Measurements from ENCODE around the gene PCDH9. TPM values are rescaled to one million over a fixed set of nuclear protein-coding genes. Genes with fewer than 3 reads are reported as not detected.

Gene PCDH9
- total and polyA plus RNA-seq, 2 experiments from 2014 or later = 0.31 to 0.52 TPM

- H3K27me3 Mint-ChIP-seq (ENCODE audit: insufficient read depth, low read depth, poor library complexity) = no peaks in the 10 kb centered on the region
- DNase-seq (ENCODE audit: low spot score) = no peak
- Histone ChIP-seq H3K9me2 (ENCODE audit: insufficient read depth) (no peaks in the 10 kb centered on the region), H4K20me1 (replicated peaks; ENCODE audit: insufficient read depth) (no peaks in the 10 kb centered on the region), H3K79me2 (replicated peaks; ENCODE audit: insufficient read depth) (no peaks in the 10 kb centered on the region), H3K4me2 (no peak overlapping the region), H3K36me3 (ENCODE audit: insufficient read depth) (no peaks in the 10 kb centered on the region), H3K27ac (ENCODE audit: low read depth) (no peak overlapping the region), H2AFZ (no peak overlapping the region), H3F3A (replicated peaks; ENCODE audit: low read depth) (no peaks in the 10 kb centered on the region), H3K4me3 (no peak overlapping the region), H3K27me3 (ENCODE audit: insufficient read depth) (no peaks in the 10 kb centered on the region), H3K4me1 (ENCODE audit: insufficient read depth) (no peaks in the 10 kb centered on the region)
- no peaks in the 10 kb centered on the region for H3K4me1 Mint-ChIP-seq
- H3K9me3 Mint-ChIP-seq = no peaks in the 10 kb centered on the region
- no peak for TF ChIP-seq POLR2AphosphoS5 (IDR thresholded peaks at IDR 0.05; ENCODE audit: low read depth)
- TF ChIP-seq, protein P1, sequence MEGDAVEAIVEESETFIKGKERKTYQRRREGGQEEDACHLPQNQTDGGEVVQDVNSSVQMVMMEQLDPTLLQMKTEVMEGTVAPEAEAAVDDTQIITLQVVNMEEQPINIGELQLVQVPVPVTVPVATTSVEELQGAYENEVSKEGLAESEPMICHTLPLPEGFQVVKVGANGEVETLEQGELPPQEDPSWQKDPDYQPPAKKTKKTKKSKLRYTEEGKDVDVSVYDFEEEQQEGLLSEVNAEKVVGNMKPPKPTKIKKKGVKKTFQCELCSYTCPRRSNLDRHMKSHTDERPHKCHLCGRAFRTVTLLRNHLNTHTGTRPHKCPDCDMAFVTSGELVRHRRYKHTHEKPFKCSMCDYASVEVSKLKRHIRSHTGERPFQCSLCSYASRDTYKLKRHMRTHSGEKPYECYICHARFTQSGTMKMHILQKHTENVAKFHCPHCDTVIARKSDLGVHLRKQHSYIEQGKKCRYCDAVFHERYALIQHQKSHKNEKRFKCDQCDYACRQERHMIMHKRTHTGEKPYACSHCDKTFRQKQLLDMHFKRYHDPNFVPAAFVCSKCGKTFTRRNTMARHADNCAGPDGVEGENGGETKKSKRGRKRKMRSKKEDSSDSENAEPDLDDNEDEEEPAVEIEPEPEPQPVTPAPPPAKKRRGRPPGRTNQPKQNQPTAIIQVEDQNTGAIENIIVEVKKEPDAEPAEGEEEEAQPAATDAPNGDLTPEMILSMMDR (conservative IDR thresholded peaks at IDR 0.05; ENCODE audit: low read depth in 2 of 2) = no peak
- TF ChIP-seq NANOG (IDR thresholded peaks at IDR 0.05; ENCODE audit: borderline replicate concordance) = no peak
- TF ChIP-seq EZH2phosphoT487 (IDR thresholded peaks at IDR 0.05; ENCODE audit: unreplicated experiment) = no peak
- no peak for TF ChIP-seq REST (IDR thresholded peaks at IDR 0.05; ENCODE audit: unreplicated experiment)
- no peak for TF ChIP-seq ZNF331 (CRISPR knock-in tag; IDR thresholded peaks at IDR 0.05; ENCODE audit: low read depth)
- TF ChIP-seq, protein P2, sequence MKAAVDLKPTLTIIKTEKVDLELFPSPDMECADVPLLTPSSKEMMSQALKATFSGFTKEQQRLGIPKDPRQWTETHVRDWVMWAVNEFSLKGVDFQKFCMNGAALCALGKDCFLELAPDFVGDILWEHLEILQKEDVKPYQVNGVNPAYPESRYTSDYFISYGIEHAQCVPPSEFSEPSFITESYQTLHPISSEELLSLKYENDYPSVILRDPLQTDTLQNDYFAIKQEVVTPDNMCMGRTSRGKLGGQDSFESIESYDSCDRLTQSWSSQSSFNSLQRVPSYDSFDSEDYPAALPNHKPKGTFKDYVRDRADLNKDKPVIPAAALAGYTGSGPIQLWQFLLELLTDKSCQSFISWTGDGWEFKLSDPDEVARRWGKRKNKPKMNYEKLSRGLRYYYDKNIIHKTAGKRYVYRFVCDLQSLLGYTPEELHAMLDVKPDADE (IDR thresholded peaks at IDR 0.05) = no peak
- TF ChIP-seq EZH2 (IDR thresholded peaks at IDR 0.05; ENCODE audit: low read depth, unreplicated experiment) = no peak
- TF ChIP-seq STAT1 (IDR thresholded peaks at IDR 0.05; ENCODE audit: unreplicated experiment) = no peak
- no peak overlapping the region for H3K4me3 Mint-ChIP-seq
- H3K27ac Mint-ChIP-seq = no peak overlapping the region
- ATAC-seq = no peak
- H3K36me3 Mint-ChIP-seq (ENCODE audit: low read depth) = no peaks in the 10 kb centered on the region
Observed at GRCh38 chr13:67216864-67217263, 13.3 kb downstream of the PCDH9 start.

GRCh38 chr13:67210208-67210607 is 19.9 kb downstream of the PCDH9 start:
- H3K4me3 Mint-ChIP-seq = no peak overlapping the region
- no peak overlapping the region for H3K4me2 ChIP-seq
- no peak overlapping the region for H2AFZ ChIP-seq
- H3K4me1 Mint-ChIP-seq = no peaks in the 10 kb centered on the region
- DNase-seq (ENCODE audit: low spot score) (no peak), ATAC-seq (no peak)
- no peaks in the 10 kb centered on the region for H4K20me1 ChIP-seq (replicated peaks; ENCODE audit: insufficient read depth)
- no peak overlapping the region for H3K27ac ChIP-seq (ENCODE audit: low read depth)
- H3K9me2 ChIP-seq (ENCODE audit: insufficient read depth) = no peaks in the 10 kb centered on the region
- no peaks in the 10 kb centered on the region for H3F3A ChIP-seq (replicated peaks; ENCODE audit: low read depth)
- no peaks in the 10 kb centered on the region for H3K9me3 Mint-ChIP-seq
- no peaks in the 10 kb centered on the region for H3K27me3 Mint-ChIP-seq (ENCODE audit: insufficient read depth, low read depth, poor library complexity)
- no peaks in the 10 kb centered on the region for H3K27me3 ChIP-seq (ENCODE audit: insufficient read depth)
- H3K4me3 ChIP-seq = no peak overlapping the region
- no peaks in the 10 kb centered on the region for H3K36me3 Mint-ChIP-seq (ENCODE audit: low read depth)
- no peaks in the 10 kb centered on the region for H3K79me2 ChIP-seq (replicated peaks; ENCODE audit: insufficient read depth)
- H3K4me1 ChIP-seq (ENCODE audit: insufficient read depth) = no peaks in the 10 kb centered on the region
- H3K27ac Mint-ChIP-seq = no peak overlapping the region
- H3K36me3 ChIP-seq (ENCODE audit: insufficient read depth) = no peaks in the 10 kb centered on the region
- TF ChIP-seq, protein P1 (conservative IDR thresholded peaks at IDR 0.05; ENCODE audit: low read depth in 2 of 2) = no peak

Data from GM23338 (cell line).